GM12878 (cell line): Measurements from ENCODE around the gene LRRC55. TPM values are rescaled to one million over a fixed set of nuclear protein-coding genes. Genes with fewer than 3 reads are reported as not detected.

ENCODE experiments used
- ATAC-seq: fragments of 200-7000 bp; cut with Tn5 transposase; 3 replicates; pipeline ENCODE4 v1.9.1; 2020; ENCODE audit warnings: mild to moderate bottlenecking, moderate library complexity
- BruUV-seq: library from RNA; stranded (reverse); fragments of 400-500 nt; replicated peaks from 2 replicates; lab custom pipeline; 2021; lab: Mats Ljungman, UMichigan
- CTCF ChIA-PET: fragments of 300-600 bp; sonication (Branson Sonifier 250); formaldehyde crosslinking; extraction: SDS; loops from one replicate; lab custom pipeline; 2021; ENCODE audit warnings: inconsistent platforms; lab: Yijun Ruan, JAX
- POLR2A ChIA-PET: fragments of 350-600 bp; formaldehyde crosslinking; extraction: SDS; loops from one replicate; lab custom pipeline; 2021; ENCODE audit warnings: inconsistent platforms; lab: Charles Lee
- RAD21 ChIA-PET: fragments of 300-600 bp; sonication (Branson Sonifier 250); formaldehyde crosslinking; loops from one replicate; lab custom pipeline; 2023; ENCODE audit warnings: antibody characterized with exemption; ENCODE audit not compliant: unreplicated experiment; lab: Charles Lee
- SMC1A ChIA-PET: fragments of 300-600 bp; sonication (Branson Sonifier 250); formaldehyde crosslinking; loops from one replicate; lab custom pipeline; 2023; ENCODE audit not compliant: unreplicated experiment, uncharacterized antibody; lab: Charles Lee
- DNase-seq: peaks from one replicate; pipeline ENCODE4 v3.0.0-alpha.2; 2011; ENCODE audit warnings: low read depth, low spot score
- FAIRE-seq: peaks from 3 replicates; lab custom pipeline; 2011; peaks lifted over from hg19 to GRCh38; lab: Jason Lieb, UNC
- H2AFZ ChIP-seq: 2 replicates; pipeline ENCODE4 v1.6.0; 2011; ENCODE audit warnings: low read depth, low read length, control low read depth; ENCODE audit not compliant: control insufficient read depth
- H3K27ac ChIP-seq: 2 replicates; pipeline ENCODE4 v1.5.1; 2011; ENCODE audit warnings: control low read depth; ENCODE audit not compliant: control insufficient read depth, insufficient read depth
- H3K27me3 ChIP-seq, 2 experiments: replicated peaks in 1 of 2; 2 replicates each; pipeline versions ENCODE4 v1.6.0 to v1.6.1; 2011; ENCODE audit warnings: low read length in 1 of 2; ENCODE audit not compliant: control insufficient read depth in 2 of 2, insufficient read depth in 2 of 2
- H3K36me3 ChIP-seq, 2 experiments: 2 replicates each; pipeline ENCODE4 v1.5.1; 2011; ENCODE audit warnings: low read length in 1 of 2; ENCODE audit not compliant: control insufficient read depth in 2 of 2, insufficient read depth in 2 of 2
- H3K4me1 ChIP-seq: 2 replicates; pipeline ENCODE4 v1.6.1; 2011; ENCODE audit warnings: mild to moderate bottlenecking, low read length, moderate library complexity, mixed read lengths; ENCODE audit not compliant: control insufficient read depth, insufficient read depth
- H3K4me2 ChIP-seq: 2 replicates; pipeline ENCODE4 v1.6.0; 2011; ENCODE audit warnings: control low read depth; ENCODE audit not compliant: control insufficient read depth, insufficient read depth
- H3K4me3 ChIP-seq: fragments of 200-600 bp; sonication (generic); 2 replicates; pipeline ENCODE4 v1.5.1; 2016
- H3K79me2 ChIP-seq: 2 replicates; pipeline ENCODE4 v1.6.0; 2011; ENCODE audit warnings: low read length; ENCODE audit not compliant: control insufficient read depth, insufficient read depth
- H3K9ac ChIP-seq: 2 replicates; pipeline ENCODE4 v1.8.0; 2011; ENCODE audit warnings: low read length, control low read depth, mixed read lengths; ENCODE audit not compliant: control insufficient read depth, insufficient read depth
- H3K9me3 ChIP-seq: replicated peaks from 3 replicates; pipeline ENCODE4 v1.5.1; 2011; ENCODE audit warnings: mild to moderate bottlenecking, low read length; ENCODE audit not compliant: control insufficient read depth, insufficient read depth
- H4K20me1 ChIP-seq: 2 replicates; pipeline ENCODE4 v1.6.0; 2011; ENCODE audit not compliant: control insufficient read depth, insufficient read depth
- BHLHE40 ChIP-seq, 2 experiments: fragments of 450-650 bp in 1 of 2; IDR thresholded peaks; 2 replicates each; pipeline ENCODE4 v1.6.1; 2011 to 2017; ENCODE audit warnings: low read depth in 2 of 2, borderline replicate concordance in 1 of 2, improper control_type of control experiment in 1 of 2, low read length in 1 of 2, mild to moderate bottlenecking in 1 of 2
- GABPA ChIP-seq: IDR thresholded peaks from 2 replicates; pipeline ENCODE4 v1.6.1; 2014; ENCODE audit warnings: antibody characterized with exemption, low read depth, mild to moderate bottlenecking, inconsistent platforms
- NFXL1 ChIP-seq: fragments of 450-650 bp; IDR thresholded peaks from 2 replicates; pipeline ENCODE4 v1.6.1; 2017; ENCODE audit warnings: antibody characterized with exemption, mild to moderate bottlenecking, borderline replicate concordance
- NR2F1 ChIP-seq: fragments of 450-650 bp; conservative IDR thresholded peaks from 2 replicates; pipeline ENCODE4 v1.6.1; 2017; ENCODE audit warnings: mild to moderate bottlenecking
- SIX5 ChIP-seq: IDR thresholded peaks from 2 replicates; pipeline ENCODE4 v1.6.1; 2011; ENCODE audit warnings: mild to moderate bottlenecking, low read depth, low read length, moderate library complexity; ENCODE audit not compliant: severe bottlenecking
- ZNF217 ChIP-seq: fragments of 450-650 bp; IDR thresholded peaks from 2 replicates; pipeline ENCODE4 v1.6.1; 2017; ENCODE audit warnings: antibody characterized with exemption, mild to moderate bottlenecking
- WGBS: methylation state at CpG from one replicate; pipeline ENCODE4 v1.1.6; 2016; ENCODE audit warnings: low lambda C conversion rate; ENCODE audit not compliant: insufficient replicate concordance, insufficient coverage; ENCODE audit errors: missing lambda C conversion rate; 5-methylcytosine and 5-hydroxymethylcytosine counted together
- in situ Hi-C: fragments of 300-500 bp; cut with MboI; formaldehyde crosslinking; loops from 9 replicates; pipeline ENCODE4 v1.14.3; 2018; ENCODE audit warnings: mixed read lengths
- intact Hi-C: fragments of 100-400 bp; cut with micrococcal nuclease; formaldehyde crosslinking; loops from one replicate; pipeline ENCODE4 v1.14.2; 2022; ENCODE audit not compliant: unreplicated experiment
- polyA plus RNA-seq, 11 experiments: library from polyadenylated mRNA; depleted of rRNA in 4 of 11; unstranded in 6 of 11; stranded (reverse) in 5 of 11; fragments of >200 nt; fragmentation: Nextera tagmentation in 4 of 11; fragmentation: Illumina TruSeq in 1 of 11; extraction: Ambion mirVana in 4 of 11; extraction: Trizol in 1 of 11; gene quantifications; 1 replicate in 1 of 11; 2 replicates in 10 of 11; pipeline versions ENCODE4 v1.2.1 to v1.2.3, GENCODE V29; 2011 to 2016; ENCODE audit warnings: inconsistent platforms in 2 of 11, missing spikeins in 2 of 11, low read depth in 1 of 11
- total RNA-seq, 4 experiments: library from RNA; depleted of rRNA in 3 of 4; stranded (reverse); fragments of >200 nt in 3 of 4; fragmentation: Illumina TruSeq in 1 of 4; extraction: Trizol in 1 of 4; gene quantifications; 2 replicates each; pipeline versions ENCODE4 v1.2.1 to v1.2.3, GENCODE V29; 2013 to 2021

LRRC55 gene
- total and polyA plus RNA-seq, 10 of the 15 experiments (the other 5 are each of a cell fraction or from before 2014, with no cell fraction given) = 0.01 to 0.04 TPM; not detected in 8

GRCh38 chr11:57228600-57228999 lies 46.8 kb downstream of the LRRC55 start:
- ChIA-PET RAD21 (no interaction called here), CTCF (no interaction called here), POLR2A (no interaction called here), SMC1A (no interaction called here)
- Histone ChIP-seq H3K9ac (no peak overlapping the region), H3K9me3 (no peaks in the 10 kb centered on the region), H3K4me3 (no peak overlapping the region), H3K4me1 (no peaks in the 10 kb centered on the region), H3K36me3 (no peaks in the 10 kb centered on the region), H3K4me2 (no peak overlapping the region), H2AFZ (no peak overlapping the region), H3K27me3 (peaks cover 0 to 2% of the 10 kb centered on the region in 2 experiments; a peak in 2 of 4 replicates), H3K79me2 (no peaks in the 10 kb centered on the region), H3K27ac (no peak overlapping the region), H4K20me1 (no peaks in the 10 kb centered on the region)
- in situ Hi-C loops = no loop called here
- no peak for TF ChIP-seq BHLHE40 (IDR thresholded peaks at IDR 0.05; ENCODE audit: borderline replicate concordance in 1 of 2, low read depth in 2 of 2, low read length in 1 of 2)
- no peak for TF ChIP-seq GABPA
- TF ChIP-seq NR2F1 = no peak
- no peak for TF ChIP-seq NFXL1
- no peak for DNase-seq
- intact Hi-C loops = no loop called here
- no peak for ATAC-seq
- WGBS = 0% methylated on average over 3 of the region's 3 CpGs
- FAIRE-seq = no peak
- no TSS peak for BruUV-seq

GRCh38 chr11:57230316-57230715 lies 48.6 kb downstream of the LRRC55 start:
- intact Hi-C loops = no loop called here
- SMC1A ChIA-PET = no interaction called here
- FAIRE-seq = no peak
- no TSS peak for BruUV-seq
- no peaks in the 10 kb centered on the region for H3K36me3 ChIP-seq
- WGBS = 3% methylated on average over 5 of the region's 5 CpGs
- H3K27ac ChIP-seq = no peak overlapping the region
- no peak for TF ChIP-seq SIX5
- TF ChIP-seq ZNF217 = no peak
- TF ChIP-seq, all 136 proteins: peak for 0
- DNase-seq (no peak), ATAC-seq (no peak)
- no peaks in the 10 kb centered on the region for H3K79me2 ChIP-seq
- H3K9me3 ChIP-seq = no peaks in the 10 kb centered on the region
- ChIA-PET POLR2A (no interaction called here), RAD21 (no interaction called here), CTCF (interaction anchor here (1.1 kb wide), 1 partner anchor 19 kb away, joined by 4 read pairs; no protein-coding TSS in a partner anchor)
- no peak overlapping the region for H3K4me3 ChIP-seq
- H3K9ac ChIP-seq = no peak overlapping the region
- in situ Hi-C loops = no loop called here
- no peak overlapping the region for H2AFZ ChIP-seq
- no peaks in the 10 kb centered on the region for H3K4me1 ChIP-seq
- H4K20me1 ChIP-seq = no peaks in the 10 kb centered on the region
- peaks cover 0 to 2% of the 10 kb centered on the region in 2 experiments; a peak in 3 of 4 replicates for H3K27me3 ChIP-seq
- H3K4me2 ChIP-seq = no peak overlapping the region
